ENCODE data around the gene ICAM5. TPM values are rescaled to one million over a fixed set of nuclear protein-coding genes. Genes with fewer than 3 reads are reported as not detected.
A peak's percentile ranks its signal among the peaks of the same experiment; 100 is the strongest.

Gene ICAM5
- total RNA-seq, 1 donor from 2014 or later: 9.3 TPM

GRCh38 chr19:10325732-10326131 lies 36.0 kb downstream of the ICAM5 start:
- no peaks in the 10 kb centered on the region for H3K9me3 Mint-ChIP-seq (ENCODE audit: low read depth)
- H3K27ac Mint-ChIP-seq (ENCODE audit: unreplicated experiment): no peak overlapping the region
- TF ChIP-seq CTCF (IDR thresholded peaks at IDR 0.05): no peak
- H3K4me3 Mint-ChIP-seq (ENCODE audit: unreplicated experiment): no peak overlapping the region
- no peaks in the 10 kb centered on the region for H3K27me3 Mint-ChIP-seq (ENCODE audit: low read depth)
- H3K4me1 Mint-ChIP-seq (ENCODE audit: low read depth): no peaks in the 10 kb centered on the region
- H3K36me3 Mint-ChIP-seq (ENCODE audit: low read depth): peaks cover 14% of the 10 kb centered on the region
- no peak for DNase-seq (ENCODE audit: low spot score)

GRCh38 chr19:10327793-10328192 lies 38.0 kb downstream of the ICAM5 start:
- H3K27ac Mint-ChIP-seq (ENCODE audit: unreplicated experiment): no peak overlapping the region
- no peaks in the 10 kb centered on the region for H3K27me3 Mint-ChIP-seq (ENCODE audit: low read depth)
- H3K4me1 Mint-ChIP-seq (ENCODE audit: low read depth): peaks cover 12% of the 10 kb centered on the region
- H3K36me3 Mint-ChIP-seq (ENCODE audit: low read depth): peaks cover 9% of the 10 kb centered on the region
- DNase-seq (ENCODE audit: low spot score): no peak
- no peak for TF ChIP-seq CTCF (IDR thresholded peaks at IDR 0.05)
- H3K9me3 Mint-ChIP-seq (ENCODE audit: low read depth): no peaks in the 10 kb centered on the region
- H3K4me3 Mint-ChIP-seq (ENCODE audit: unreplicated experiment): no peak overlapping the region

GRCh38 chr19:10328558-10329429 lies 39.0 kb downstream of the ICAM5 start:
- Mint-ChIP-seq H3K27me3 (ENCODE audit: low read depth) (no peaks in the 10 kb centered on the region), H3K9me3 (ENCODE audit: low read depth) (no peaks in the 10 kb centered on the region), H3K27ac (ENCODE audit: unreplicated experiment) (no peak overlapping the region), H3K36me3 (ENCODE audit: low read depth) (peaks cover 9% of the 10 kb centered on the region), H3K4me1 (ENCODE audit: low read depth) (peaks cover 16% of the 10 kb centered on the region), H3K4me3 (ENCODE audit: unreplicated experiment) (no peak overlapping the region)
- DNase-seq (ENCODE audit: low spot score): no peak
- no peak for TF ChIP-seq CTCF (IDR thresholded peaks at IDR 0.05)

DNA sequence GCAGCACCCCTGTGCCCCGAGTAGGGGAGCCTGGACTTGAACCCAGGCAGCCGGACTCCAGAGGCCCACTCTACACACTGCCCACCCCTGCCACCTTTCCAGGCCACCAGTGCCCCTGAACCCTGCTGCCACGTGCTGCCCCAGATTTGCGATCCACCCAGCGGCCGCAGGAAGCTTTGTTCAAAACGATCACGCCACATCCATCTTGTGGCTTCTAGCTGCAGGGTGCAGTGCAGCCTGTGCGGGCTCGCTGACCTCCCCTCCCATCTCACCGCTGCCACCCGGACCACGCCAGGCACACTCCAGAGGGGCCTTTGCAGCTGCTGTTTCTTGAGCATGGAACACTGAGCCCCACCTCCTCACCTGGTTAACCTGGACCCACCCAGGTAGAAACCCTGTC lies 39.8 kb downstream of the ICAM5 start:
- H3K36me3 Mint-ChIP-seq (ENCODE audit: low read depth): peaks cover 9% of the 10 kb centered on the region
- peaks cover 23% of the 10 kb centered on the region for H3K4me1 Mint-ChIP-seq (ENCODE audit: low read depth)
- no peak for TF ChIP-seq CTCF (IDR thresholded peaks at IDR 0.05)
- no peak overlapping the region for H3K27ac Mint-ChIP-seq (ENCODE audit: unreplicated experiment)
- DNase-seq (ENCODE audit: low spot score): no peak
- no peak overlapping the region for H3K4me3 Mint-ChIP-seq (ENCODE audit: unreplicated experiment)
- H3K9me3 Mint-ChIP-seq (ENCODE audit: low read depth): no peaks in the 10 kb centered on the region
- no peaks in the 10 kb centered on the region for H3K27me3 Mint-ChIP-seq (ENCODE audit: low read depth)

DNA sequence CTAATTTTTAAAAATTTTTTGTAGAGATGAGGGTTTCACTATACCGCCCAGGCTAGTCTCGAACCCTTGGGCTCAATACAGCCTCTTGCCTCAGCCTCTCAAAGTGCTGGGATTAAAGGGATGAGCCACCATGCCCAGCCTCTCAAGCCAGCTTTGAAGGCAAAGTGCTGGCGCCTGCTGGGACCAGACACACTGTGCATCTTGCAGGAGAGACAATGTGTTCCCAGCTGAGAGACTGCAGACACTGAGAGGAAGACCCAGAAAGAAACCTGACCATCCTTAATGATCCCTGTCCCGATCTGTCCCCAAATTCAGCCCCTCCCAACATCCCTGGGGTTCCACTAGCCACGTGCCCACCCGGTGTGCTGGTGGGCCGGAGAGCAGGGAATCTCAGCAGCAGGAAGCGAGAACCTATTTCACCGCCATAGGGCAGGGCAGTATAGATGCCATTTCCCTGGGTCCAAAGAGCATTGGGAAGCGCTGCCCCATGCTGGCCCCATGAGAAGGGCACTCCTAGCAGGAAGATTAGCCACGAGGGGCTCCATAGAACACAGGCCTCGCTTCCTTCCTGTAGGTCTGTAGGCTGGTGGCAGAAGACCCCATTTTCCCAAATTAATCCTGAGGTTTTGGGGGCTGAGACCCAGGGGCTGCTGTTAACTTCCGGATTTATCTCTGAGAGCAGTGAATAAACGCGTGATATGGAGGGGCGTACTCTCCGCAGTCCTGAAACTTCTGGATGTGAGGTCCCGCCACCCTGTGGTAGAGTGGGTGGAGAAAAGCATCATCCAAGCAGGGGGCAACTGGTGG lies 42.6 kb downstream of the ICAM5 start:
- DNase-seq (ENCODE audit: low spot score): no peak
- Mint-ChIP-seq H3K4me1 (ENCODE audit: low read depth) (peaks cover 28% of the 10 kb centered on the region), H3K9me3 (ENCODE audit: low read depth) (no peaks in the 10 kb centered on the region), H3K36me3 (ENCODE audit: low read depth) (peaks cover 6% of the 10 kb centered on the region), H3K4me3 (ENCODE audit: unreplicated experiment) (peak overlapping the region; percentile 94), H3K27ac (ENCODE audit: unreplicated experiment) (peak overlapping the region; percentile 99), H3K27me3 (ENCODE audit: low read depth) (no peaks in the 10 kb centered on the region)
- TF ChIP-seq CTCF (IDR thresholded peaks at IDR 0.05): peak; percentile 55

All from chondrocyte (in vitro differentiated cells).